Measurements from ENCODE around the gene ISCU. TPM values are rescaled to one million over a fixed set of nuclear protein-coding genes. Genes with fewer than 3 reads are reported as not detected.
A peak's percentile ranks its signal among the peaks of the same experiment; 100 is the strongest.

Gene ISCU
- total and polyA plus RNA-seq, 2 of the 8 experiments (the other 6 are each of a cell fraction or from before 2014, with no cell fraction given) = 72.1 to 78.1 TPM

DNA sequence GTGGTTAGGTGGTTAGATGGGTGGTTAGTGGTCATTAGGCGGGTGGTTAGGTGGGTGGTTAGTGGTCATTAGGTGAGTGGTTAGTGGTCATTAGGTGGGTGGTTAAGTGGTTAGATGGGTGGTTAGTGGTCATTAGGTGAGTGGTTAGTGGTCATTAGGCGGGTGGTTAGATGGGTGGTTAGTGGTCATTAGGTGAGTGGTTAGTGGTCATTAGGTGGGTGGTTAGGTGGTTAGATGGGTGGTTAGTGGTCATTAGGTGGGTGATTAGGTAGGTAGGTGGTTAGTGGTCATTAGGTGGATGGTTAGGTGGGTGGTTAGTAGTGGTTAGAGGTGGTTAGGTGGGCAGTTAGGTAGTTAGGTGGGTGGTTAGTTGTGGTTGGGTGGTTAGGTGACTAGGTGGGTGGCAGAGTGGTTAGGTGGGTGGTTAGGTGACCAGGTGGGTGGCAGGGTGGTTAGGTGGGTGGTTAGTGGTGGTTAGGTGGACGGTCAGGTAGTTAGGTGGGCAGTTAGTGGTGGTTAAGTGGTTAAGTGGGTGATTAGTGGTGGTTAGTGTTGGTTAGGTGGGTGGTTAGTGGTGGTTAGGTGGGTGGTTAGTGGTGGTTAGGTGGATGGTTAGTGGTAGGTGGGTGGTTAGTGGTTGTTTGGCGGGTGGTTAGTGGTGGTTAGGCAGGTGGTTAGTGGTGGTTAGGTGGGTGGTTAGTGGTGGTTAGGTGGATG is 43.5 kb downstream of the ISCU start:
- no peak overlapping the region for H2AFZ ChIP-seq (ENCODE audit: low read length)
- peak overlapping the region; percentile 48; the same call in 1 of the 2 replicates for H2BK20ac ChIP-seq (ENCODE audit: low read length)
- H3K18ac ChIP-seq (ENCODE audit: extremely low read depth, low read length) = no peak overlapping the region
- ChIA-PET CTCF (ENCODE audit: partially characterized antibody) (interaction anchor here (0.7 to 22.5 kb wide), 3 partner anchors 12 to 39 kb away, joined by 3 to 523 read pairs (median 63); partner anchors contain the start of genes ISCU and SART3), POLR2A (ENCODE audit: partially characterized antibody) (interaction anchor here (0.5 to 1.6 kb wide), 6 partner anchors 10 to 867 kb away, joined by 3 to 5 read pairs (median 3); partner anchors contain the start of gene ISCU)
- H3K27me3 ChIP-seq (replicated peaks in 1 of 4; ENCODE audit: control insufficient read depth in 3 of 4, extremely low read depth in 1 of 4, insufficient read depth in 3 of 4, low read length in 3 of 4) = no peaks in the 10 kb centered on the region
- H3K56ac ChIP-seq (replicated peaks; ENCODE audit: insufficient read length, low read depth, low read length) = peak overlapping the region; percentile 93
- no peaks in the 10 kb centered on the region for H3K79me2 ChIP-seq (ENCODE audit: control insufficient read depth in 1 of 2, insufficient read depth in 2 of 2, low read length in 2 of 2)
- no peak overlapping the region for H3K4ac ChIP-seq (replicated peaks; ENCODE audit: insufficient read length, low read depth, low read length)
- H3K4me1 ChIP-seq (replicated peaks in 1 of 4; ENCODE audit: control insufficient read depth in 3 of 4, insufficient read depth in 4 of 4, low read length in 3 of 4) = peaks cover 0 to 8% (median 0%) of the 10 kb centered on the region in 4 experiments; a peak in 2 of 7 replicates
- H3K27ac ChIP-seq (ENCODE audit: low read depth, low read length) = no peak overlapping the region
- H4K8ac ChIP-seq (ENCODE audit: extremely low read depth, insufficient read depth, low read length) = no peak overlapping the region
- H3K23me2 ChIP-seq (ENCODE audit: low read depth, low read length) = peaks cover 9% of the 10 kb centered on the region; the same call in 1 of the 2 replicates
- H2AK5ac ChIP-seq (ENCODE audit: low read depth, low read length) = no peak overlapping the region
- FAIRE-seq (peak; percentile 68), DNase-seq (ENCODE audit: low read depth in 1 of 2, low spot score in 2 of 2) (no peak)
- H2BK120ac ChIP-seq (replicated peaks; ENCODE audit: low read depth, low read length) = no peak overlapping the region
- no peaks in the 10 kb centered on the region for H3K36me3 ChIP-seq (ENCODE audit: control insufficient read depth in 2 of 4, insufficient read depth in 4 of 4, low read length in 3 of 4)
- no peak overlapping the region for H3K23ac ChIP-seq (ENCODE audit: insufficient read length)
- H4K5ac ChIP-seq (ENCODE audit: insufficient read length, low read depth, low read length) = no peak overlapping the region
- H2BK12ac ChIP-seq (ENCODE audit: low read depth, low read length) = 0 out of 2 replicates have a peak overlapping the region, but pooled peaks have one; percentile 39
- H3K79me1 ChIP-seq (ENCODE audit: low read depth, low read length) = no peaks in the 10 kb centered on the region
- H4K91ac ChIP-seq (replicated peaks; ENCODE audit: insufficient read length, low read length) = no peak overlapping the region
- 0 out of 7 replicates have a peak overlapping the region, but pooled peaks of 1 of the 4 experiments have one; percentile 19 for H3K9ac ChIP-seq (replicated peaks in 1 of 4; ENCODE audit: extremely low read depth in 1 of 4, low read depth in 3 of 4, low read length in 3 of 4)
- H2BK5ac ChIP-seq (ENCODE audit: low read depth, low read length) = no peak overlapping the region
- no peak overlapping the region for H3K14ac ChIP-seq (ENCODE audit: insufficient read length)
- H3K4me2 ChIP-seq (ENCODE audit: insufficient read depth in 1 of 2, low read depth in 2 of 2, low read length in 2 of 2) = no peak overlapping the region
- H4K20me1 ChIP-seq (replicated peaks in 1 of 2; ENCODE audit: control insufficient read depth in 1 of 2, insufficient read depth in 2 of 2, low read length in 2 of 2) = no peaks in the 10 kb centered on the region
- 84% methylated on average over 4 of the region's 4 CpGs; no CpG with 5 or more reads in 1 of the 2 experiments for WGBS, 2 experiments (ENCODE audit: extremely low coverage in 1 of 2, insufficient coverage in 1 of 2, insufficient read length in 1 of 2, insufficient replicate concordance in 2 of 2, low coverage in 1 of 2, low lambda C conversion rate in 2 of 2, missing lambda C conversion rate in 1 of 2)
- no peaks in the 10 kb centered on the region for H3K9me3 ChIP-seq (ENCODE audit: insufficient read depth in 2 of 2, low read depth in 1 of 2, low read length in 1 of 2)
- H2BK15ac ChIP-seq (ENCODE audit: low read length) = peak overlapping the region; percentile 95; the same call in 1 of the 2 replicates
- H3K4me3 ChIP-seq (ENCODE audit: extremely low read depth in 1 of 4, insufficient read depth in 2 of 4, low read depth in 3 of 4, low read length in 4 of 4) = no peak overlapping the region
- no peak for TF ChIP-seq GTF2F1 (IDR thresholded peaks at IDR 0.05; ENCODE audit: borderline replicate concordance, low read depth, low read length)
- TF ChIP-seq EP300 (IDR thresholded peaks at IDR 0.05; ENCODE audit: borderline replicate concordance in 1 of 2, low read depth in 2 of 2, low read length in 2 of 2) = no peak
- TF ChIP-seq ASH2L (IDR thresholded peaks at IDR 0.05; ENCODE audit: low read length) = no peak
- no peak for TF ChIP-seq CBX8 (IDR thresholded peaks at IDR 0.05; ENCODE audit: borderline replicate concordance, low read depth, low read length)
- no peak for TF ChIP-seq KDM4A (IDR thresholded peaks at IDR 0.05; ENCODE audit: low read depth, low read length, severe bottlenecking)
- TF ChIP-seq POLR2AphosphoS5 (IDR thresholded peaks at IDR 0.05; ENCODE audit: low read depth, low read length) = no peak
- TF ChIP-seq SAP30 (IDR thresholded peaks at IDR 0.05; ENCODE audit: insufficient read depth, insufficient replicate concordance, low read length) = no peak
- no peak for TF ChIP-seq TAF1 (IDR thresholded peaks at IDR 0.05; ENCODE audit: low read depth, low read length)
- TF ChIP-seq TEAD4 (IDR thresholded peaks at IDR 0.05; ENCODE audit: low read depth, low read length) = no peak
- no peak for TF ChIP-seq CBX5 (IDR thresholded peaks at IDR 0.05; ENCODE audit: low read depth, low read length)
- no peak for TF ChIP-seq NRF1 (IDR thresholded peaks at IDR 0.05; ENCODE audit: low read depth, low read length)

All from H1 (cell line).